ENCODE data around the gene INO80E. TPM values are rescaled to one million over a fixed set of nuclear protein-coding genes. Genes with fewer than 3 reads are reported as not detected.
"Not testable (repeated sequence)": the region's sequence is repeated elsewhere in the genome, so short reads cannot be mapped to it uniquely, and the experiment has no call there.

INO80E gene
- total RNA-seq = 21.8 TPM

- DNase-seq (ENCODE audit: low read depth in 2 of 3, low spot score in 2 of 3) = peak; percentile 82 to 97 (median 95)
Measured at GRCh38 chr16:29995911-29996765, at the start of gene INO80E. INO80E (plus strand) TSS chr16:29996241; CDS start chr16:29996311, 70 bp downstream.

- no peak for DNase-seq (ENCODE audit: low read depth in 2 of 3, low spot score in 2 of 3)
Measured at GRCh38 chr16:29947897-29948296, 48.1 kb upstream of the INO80E start.

- no peak for DNase-seq (ENCODE audit: low read depth in 2 of 3, low spot score in 2 of 3)
Measured at GRCh38 chr16:29950806-29951461, 45.1 kb upstream of the INO80E start.

- no peak for DNase-seq (ENCODE audit: low read depth in 2 of 3, low spot score in 2 of 3)
Measured at GRCh38 chr16:29951625-29952365, 44.2 kb upstream of the INO80E start.

- no peak for DNase-seq (ENCODE audit: low read depth in 2 of 3, low spot score in 2 of 3)
Measured at GRCh38 chr16:29958756-29959155, 37.3 kb upstream of the INO80E start.

- DNase-seq (ENCODE audit: low read depth in 2 of 3, low spot score in 2 of 3) = no peak
Measured at GRCh38 chr16:29959293-29959692, 36.7 kb upstream of the INO80E start.

GRCh38 chr16:29959821-29960220, 36.2 kb upstream of the INO80E start:
- not testable (repeated sequence) for DNase-seq (ENCODE audit: low read depth in 2 of 3, low spot score in 2 of 3)

- no peak for DNase-seq (ENCODE audit: low read depth in 2 of 3, low spot score in 2 of 3)
Measured at GRCh38 chr16:29961127-29961478, 34.9 kb upstream of the INO80E start.

- DNase-seq (ENCODE audit: low read depth in 2 of 3, low spot score in 2 of 3) = peak; percentile 95 to 98 (median 96)
Measured at GRCh38 chr16:29961479-29962343, 34.3 kb upstream of the INO80E start, which contains the start of gene TMEM219. TMEM219 (plus strand) TSS chr16:29962079; CDS start chr16:29963144, 1,065 bp downstream.

GRCh38 chr16:29962344-29962994, 33.6 kb upstream of the INO80E start:
- DNase-seq (ENCODE audit: low read depth in 2 of 3, low spot score in 2 of 3) = peak in 1 of 3 donors; percentile 15

GRCh38 chr16:29963021-29963743, 32.9 kb upstream of the INO80E start:
- DNase-seq (ENCODE audit: low read depth in 2 of 3, low spot score in 2 of 3) = no peak

GRCh38 chr16:29968205-29968604, 27.8 kb upstream of the INO80E start:
- DNase-seq (ENCODE audit: low read depth in 2 of 3, low spot score in 2 of 3) = no peak

- no peak for DNase-seq (ENCODE audit: low read depth in 2 of 3, low spot score in 2 of 3)
Measured at GRCh38 chr16:29971304-29971703, 24.7 kb upstream of the INO80E start.

- no peak for DNase-seq (ENCODE audit: low read depth in 2 of 3, low spot score in 2 of 3)
Measured at GRCh38 chr16:29972500-29972899, 23.5 kb upstream of the INO80E start.

GRCh38 chr16:29972992-29973383, 23.1 kb upstream of the INO80E start:
- DNase-seq (ENCODE audit: low read depth in 2 of 3, low spot score in 2 of 3) = no peak

GRCh38 chr16:29973384-29974246, 22.4 kb upstream of the INO80E start, which contains the start of gene TAOK2:
TAOK2 (plus strand) TSS chr16:29973868; CDS start chr16:29977773, 3,905 bp downstream.
- peak; percentile 90 to 99 (median 99) for DNase-seq (ENCODE audit: low read depth in 2 of 3, low spot score in 2 of 3)

GRCh38 chr16:29974291-29975133, 21.5 kb upstream of the INO80E start:
- DNase-seq (ENCODE audit: low read depth in 2 of 3, low spot score in 2 of 3) = peak in 1 of 3 donors; percentile 26
